ENCODE data around the gene PLEKHA6.

DNA sequence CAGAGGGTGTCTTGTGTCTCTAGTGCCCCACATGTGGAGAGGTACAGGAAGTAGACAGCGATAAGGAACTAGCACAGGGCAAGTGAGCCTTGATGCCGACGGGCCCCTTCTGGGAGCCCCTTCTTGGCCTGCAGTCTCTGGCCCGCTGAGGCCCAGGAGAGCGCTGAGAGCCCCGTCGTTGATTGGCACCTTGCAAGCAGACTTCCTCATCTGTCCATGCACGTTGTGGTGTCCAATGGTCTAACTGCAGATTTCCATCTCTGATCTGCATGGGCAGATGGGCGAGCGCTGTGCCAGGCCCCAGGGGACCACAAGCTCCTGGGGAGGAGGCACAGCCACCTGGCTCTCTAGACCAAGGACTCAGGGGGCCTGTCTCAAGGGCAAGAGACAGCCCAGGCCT lies 32.4 kb downstream of the PLEKHA6 start:
- TF ChIP-seq, protein P1, sequence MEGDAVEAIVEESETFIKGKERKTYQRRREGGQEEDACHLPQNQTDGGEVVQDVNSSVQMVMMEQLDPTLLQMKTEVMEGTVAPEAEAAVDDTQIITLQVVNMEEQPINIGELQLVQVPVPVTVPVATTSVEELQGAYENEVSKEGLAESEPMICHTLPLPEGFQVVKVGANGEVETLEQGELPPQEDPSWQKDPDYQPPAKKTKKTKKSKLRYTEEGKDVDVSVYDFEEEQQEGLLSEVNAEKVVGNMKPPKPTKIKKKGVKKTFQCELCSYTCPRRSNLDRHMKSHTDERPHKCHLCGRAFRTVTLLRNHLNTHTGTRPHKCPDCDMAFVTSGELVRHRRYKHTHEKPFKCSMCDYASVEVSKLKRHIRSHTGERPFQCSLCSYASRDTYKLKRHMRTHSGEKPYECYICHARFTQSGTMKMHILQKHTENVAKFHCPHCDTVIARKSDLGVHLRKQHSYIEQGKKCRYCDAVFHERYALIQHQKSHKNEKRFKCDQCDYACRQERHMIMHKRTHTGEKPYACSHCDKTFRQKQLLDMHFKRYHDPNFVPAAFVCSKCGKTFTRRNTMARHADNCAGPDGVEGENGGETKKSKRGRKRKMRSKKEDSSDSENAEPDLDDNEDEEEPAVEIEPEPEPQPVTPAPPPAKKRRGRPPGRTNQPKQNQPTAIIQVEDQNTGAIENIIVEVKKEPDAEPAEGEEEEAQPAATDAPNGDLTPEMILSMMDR (conservative IDR thresholded peaks at IDR 0.05) = no peak
- no peak for TF ChIP-seq ZFX (IDR thresholded peaks at IDR 0.05)
